Measurements from ENCODE around the gene TKTL1.
"Not testable (repeated sequence)": the region's sequence is repeated elsewhere in the genome, so short reads cannot be mapped to it uniquely, and the experiment has no call there.

Gene TKTL1

GRCh38 chrX:154343620-154344019, 48.0 kb downstream of the TKTL1 start:
- DNase-seq (ENCODE audit: low spot score) = not testable (repeated sequence)

DNA sequence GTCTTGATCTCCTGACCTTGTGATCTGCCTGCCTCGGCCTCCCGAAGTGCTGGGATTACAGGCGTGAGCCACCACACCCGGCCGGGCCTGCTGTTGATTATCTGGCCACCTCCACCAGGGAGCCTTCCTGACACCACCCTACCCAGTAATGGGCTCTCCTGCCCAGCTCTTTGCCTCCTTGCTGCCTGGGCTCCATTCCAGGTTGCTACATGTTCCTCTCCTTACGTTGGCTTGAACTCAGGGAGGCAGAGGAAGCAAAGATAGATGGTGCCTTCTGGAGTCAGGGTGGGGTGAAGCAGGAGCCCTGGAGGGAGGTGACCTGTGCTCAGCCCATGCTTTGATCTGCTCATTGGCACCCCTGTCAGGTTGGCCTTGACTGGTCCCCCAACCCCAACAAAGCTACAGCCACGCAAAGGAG, 52.5 kb downstream of the TKTL1 start:
- DNase-seq (ENCODE audit: low spot score) = no peak

DNA sequence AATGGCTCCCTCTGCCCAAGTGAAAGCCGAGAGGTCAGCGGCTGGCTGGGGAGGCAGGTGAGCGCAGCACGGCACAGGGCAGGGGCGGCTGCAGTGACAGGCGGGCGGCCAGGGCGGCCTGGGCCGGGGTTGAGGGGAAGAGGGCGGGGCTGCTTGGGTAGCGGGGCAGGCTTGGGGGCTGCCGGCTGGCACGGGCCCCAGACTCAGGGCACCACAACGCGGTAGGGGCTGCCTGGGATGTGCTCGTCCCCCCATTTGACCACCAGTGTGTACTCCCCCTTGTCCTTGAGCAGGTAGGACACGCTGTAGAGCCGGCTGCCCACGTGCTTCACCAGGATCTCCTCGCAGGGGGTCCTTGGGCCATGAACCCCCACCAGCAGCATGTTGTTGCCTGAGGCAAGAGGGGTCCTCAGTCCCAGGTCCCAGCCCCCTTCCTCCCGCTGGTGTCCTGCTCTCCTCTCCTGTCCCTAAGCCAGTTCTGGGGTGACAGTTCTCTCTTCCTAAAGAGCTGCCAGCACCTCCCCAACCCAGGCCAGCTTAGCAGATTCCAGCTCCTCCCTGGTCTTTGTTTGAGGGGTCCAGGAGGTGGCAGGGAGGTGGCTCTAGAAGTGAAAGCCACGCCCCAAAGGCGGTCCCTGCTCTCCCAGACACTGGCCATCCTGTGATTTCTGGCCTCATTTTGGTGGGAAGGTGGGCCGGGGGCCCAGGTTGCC, 53.2 kb downstream of the TKTL1 start:
- no peak for DNase-seq (ENCODE audit: low spot score)

DNA sequence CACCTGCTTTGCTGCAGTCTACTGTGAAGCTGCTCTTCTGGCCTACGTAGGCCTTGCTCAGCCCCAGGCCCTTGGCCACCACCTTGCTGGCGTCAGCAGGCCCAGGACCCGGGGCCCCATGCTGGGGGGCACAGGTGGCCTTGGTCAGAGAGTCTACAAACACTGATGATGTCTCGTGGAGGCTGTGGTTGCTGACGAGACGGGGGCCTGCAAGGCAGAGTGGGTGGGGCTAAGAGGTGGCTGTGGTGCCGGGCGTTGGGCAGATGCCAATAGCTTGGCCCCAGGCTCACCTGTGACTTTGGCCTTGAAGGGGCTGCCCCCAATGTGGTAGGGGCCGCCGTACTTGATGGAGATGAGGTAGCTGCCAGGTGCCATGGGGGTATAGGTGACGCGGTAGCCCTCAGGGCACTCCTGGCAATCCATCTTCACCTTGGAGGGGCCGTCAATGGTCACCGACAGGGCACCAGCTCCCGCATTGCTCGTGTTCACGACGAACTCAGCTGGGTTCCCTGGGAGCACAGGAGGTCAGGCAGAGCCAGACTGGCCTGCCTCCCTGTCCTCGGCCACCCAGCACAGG, 53.9 kb downstream of the TKTL1 start:
- no peak for DNase-seq (ENCODE audit: low spot score)

DNA sequence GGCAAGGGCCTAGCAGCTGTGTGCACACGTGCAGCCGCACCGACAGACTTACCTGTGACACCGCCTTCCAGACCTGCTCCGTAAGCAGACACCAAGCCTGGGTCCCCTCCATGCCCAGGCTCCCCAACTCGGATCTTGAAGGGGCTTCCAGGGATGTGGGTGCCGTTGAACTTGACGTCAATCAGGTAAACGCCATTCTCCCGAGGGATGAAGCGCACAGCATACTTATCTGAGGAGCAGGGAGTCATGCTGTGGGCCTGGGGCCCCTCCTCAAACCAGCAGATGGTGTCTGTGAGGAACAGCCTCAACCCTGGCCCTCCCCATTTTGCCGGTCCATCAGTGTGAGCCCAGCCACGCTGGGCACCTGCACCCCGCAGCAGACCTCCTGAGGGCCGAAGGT, 54.4 kb downstream of the TKTL1 start:
- DNase-seq (ENCODE audit: low spot score) = no peak

DNA sequence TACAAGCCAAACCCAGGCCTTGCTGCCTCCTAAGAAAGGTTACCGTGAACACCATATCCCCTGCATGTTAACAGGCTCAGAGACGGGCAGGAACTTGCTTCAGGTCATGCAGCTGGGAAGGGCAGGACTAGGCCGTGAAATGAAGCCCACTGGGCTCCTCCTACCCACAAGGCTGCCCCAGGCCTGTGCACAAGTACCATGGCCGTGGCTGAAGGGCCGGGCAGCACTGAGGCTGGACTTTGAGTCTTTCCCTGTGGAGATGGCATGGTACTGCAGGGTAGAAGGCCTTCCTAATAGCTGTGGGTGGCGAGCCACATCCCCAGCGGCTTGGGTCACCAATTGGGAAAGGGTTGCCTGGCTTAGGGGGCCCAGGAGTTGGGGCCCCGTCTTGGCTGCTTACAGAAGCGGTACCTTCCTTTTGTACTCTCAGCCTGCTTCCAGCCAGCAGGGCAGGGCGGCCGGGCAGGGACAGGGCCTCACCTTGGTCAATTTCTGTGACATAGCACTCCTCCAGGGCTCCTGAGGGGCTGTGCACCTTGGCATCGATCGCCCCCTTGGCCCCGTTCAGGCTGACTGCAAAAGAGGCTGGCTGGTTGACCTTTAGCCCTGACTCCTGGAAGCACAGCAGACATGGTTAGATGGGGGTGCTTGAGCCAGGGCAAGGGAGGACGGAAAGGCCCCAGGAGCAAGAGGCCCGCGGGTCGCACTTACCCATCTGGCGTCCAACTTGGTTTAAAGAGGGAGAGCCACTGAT, 55.0 kb downstream of the TKTL1 start:
- DNase-seq (ENCODE audit: low spot score) = no peak

- no peak for DNase-seq (ENCODE audit: low spot score)
Measured at GRCh38 chrX:154351183-154352011, 55.8 kb downstream of the TKTL1 start.

DNA sequence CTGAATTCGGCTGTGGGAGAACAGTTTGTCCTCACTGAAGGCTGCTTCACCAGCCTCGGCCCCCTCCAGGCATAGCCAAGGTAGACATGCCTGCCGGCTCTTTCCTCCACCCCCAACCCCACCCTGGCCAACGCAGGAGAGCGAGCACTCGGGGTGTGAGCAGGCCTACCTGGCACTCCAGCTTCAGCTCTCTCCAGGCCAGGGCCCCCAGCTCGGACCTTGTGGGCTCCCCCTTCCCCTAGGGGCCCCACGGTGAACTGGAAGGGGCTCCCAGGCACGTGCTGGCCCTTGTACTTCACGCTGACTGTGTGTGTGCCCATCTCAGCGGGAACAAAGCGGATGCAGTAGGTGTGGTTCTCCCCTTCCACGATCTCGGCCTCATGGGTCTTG, 56.4 kb downstream of the TKTL1 start:
- DNase-seq (ENCODE audit: low spot score) = no peak

DNA sequence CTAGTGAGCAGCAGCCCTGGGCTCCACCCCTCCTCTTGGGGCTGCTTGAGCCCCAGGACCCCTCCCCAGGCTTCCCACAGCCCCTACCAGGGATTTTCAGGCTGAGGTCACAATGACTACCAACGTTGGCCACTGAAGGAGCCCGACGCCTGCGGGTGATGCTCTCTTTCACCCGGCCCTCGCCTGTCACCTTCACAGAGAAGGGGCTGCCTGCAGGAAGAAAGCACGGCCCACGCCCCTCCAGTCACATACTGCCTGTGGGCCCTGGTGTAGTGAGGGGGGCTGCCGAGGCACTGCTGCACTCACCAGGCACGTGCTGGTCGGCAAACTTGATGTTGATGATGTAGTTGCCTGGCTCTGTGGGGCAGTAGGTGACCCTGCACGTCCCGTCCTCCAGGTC, 56.9 kb downstream of the TKTL1 start:
- DNase-seq (ENCODE audit: low spot score) = no peak

DNA sequence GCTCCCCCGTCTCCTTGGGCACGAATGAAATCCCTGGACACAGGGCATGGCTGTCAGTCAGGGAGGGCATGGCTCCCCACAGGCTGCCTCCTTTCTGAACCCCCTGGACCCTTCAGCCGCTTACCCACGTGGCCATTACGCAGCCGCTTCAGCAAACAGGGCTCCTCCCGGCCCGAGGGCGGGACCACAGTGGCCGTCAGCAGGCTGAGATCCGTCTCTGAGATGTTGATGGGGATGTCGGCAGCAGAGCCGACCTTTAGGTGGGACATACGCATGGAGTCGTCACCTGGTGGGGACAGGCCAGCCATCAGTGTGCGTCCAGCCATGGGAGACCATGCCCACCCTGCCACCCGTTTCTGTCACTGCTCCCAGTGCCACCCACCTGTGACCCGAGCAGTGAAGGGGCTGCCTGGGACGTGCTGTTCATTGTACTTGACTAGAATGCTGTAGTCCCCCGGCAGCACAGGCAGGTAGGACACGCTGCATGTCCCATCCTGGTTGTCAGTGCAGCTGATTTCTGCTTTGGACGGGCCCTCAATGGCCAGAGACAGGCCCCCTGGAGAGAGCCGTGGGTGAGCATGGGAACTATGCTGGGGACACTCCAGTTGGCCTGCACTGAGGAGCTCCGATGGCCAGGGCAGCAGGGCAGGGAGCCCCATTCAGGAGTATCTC, 57.7 kb downstream of the TKTL1 start:
- DNase-seq (ENCODE audit: low spot score) = no peak

- no peak for DNase-seq (ENCODE audit: low spot score)
Measured at GRCh38 chrX:154354013-154354412, 58.4 kb downstream of the TKTL1 start.

- DNase-seq (ENCODE audit: low spot score) = no peak
Measured at GRCh38 chrX:154354516-154354915, 58.9 kb downstream of the TKTL1 start.

DNA sequence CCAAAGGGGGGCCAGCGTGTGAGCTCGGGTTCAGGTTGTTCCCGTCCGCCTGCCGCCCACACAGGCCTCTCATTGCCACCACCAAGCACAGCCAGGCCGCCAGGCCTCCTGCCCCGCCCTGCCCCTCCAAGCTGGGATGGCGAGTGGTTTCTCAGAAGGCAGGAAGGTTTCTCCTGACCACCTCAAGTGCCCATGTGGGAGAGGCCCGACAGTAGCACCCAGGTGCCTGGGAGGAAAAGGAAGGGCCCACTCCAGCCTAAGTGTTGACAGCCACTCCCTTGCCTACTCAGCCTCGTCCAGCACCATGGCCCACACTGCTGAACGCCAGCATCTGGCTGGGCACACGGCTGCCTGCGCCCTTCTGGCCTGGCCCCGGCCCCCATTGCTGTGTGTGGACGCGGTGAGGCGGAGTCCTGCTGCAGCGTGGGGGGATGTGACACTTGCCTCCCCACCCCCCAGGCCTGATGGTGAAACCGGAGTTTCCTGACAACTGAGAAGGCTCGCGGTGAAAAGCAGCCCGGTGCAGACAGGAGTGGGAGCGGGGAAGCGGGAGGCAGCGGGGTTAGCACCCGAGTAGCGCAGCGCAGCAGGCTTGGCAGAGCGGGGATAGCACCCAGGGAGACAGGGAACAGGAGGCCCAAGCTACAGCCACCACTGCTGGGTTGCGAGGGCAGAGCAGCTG, 59.6 kb downstream of the TKTL1 start:
- DNase-seq (ENCODE audit: low spot score) = no peak

DNA sequence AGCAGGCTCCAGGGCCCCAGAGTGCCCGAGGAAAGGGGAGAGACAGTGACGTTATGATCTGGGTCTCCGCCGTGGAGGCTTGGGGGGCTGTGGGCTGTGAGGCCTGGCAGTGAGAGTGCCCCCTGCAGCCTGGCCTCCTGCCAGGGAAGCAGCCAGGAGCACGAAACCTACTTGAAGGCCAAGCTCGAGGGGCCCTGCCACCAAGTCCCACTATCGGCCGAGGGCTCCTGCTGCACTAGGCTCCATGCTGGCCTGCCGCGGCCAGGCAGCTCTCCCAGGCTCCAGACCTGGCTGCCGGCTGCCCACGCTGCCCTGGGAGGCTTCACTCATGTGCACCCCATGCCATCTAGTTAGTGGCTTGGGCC, 60.2 kb downstream of the TKTL1 start:
- DNase-seq (ENCODE audit: low spot score) = no peak

- no peak for DNase-seq (ENCODE audit: low spot score)
Measured at GRCh38 chrX:154356596-154356995, 61.0 kb downstream of the TKTL1 start.

DNA sequence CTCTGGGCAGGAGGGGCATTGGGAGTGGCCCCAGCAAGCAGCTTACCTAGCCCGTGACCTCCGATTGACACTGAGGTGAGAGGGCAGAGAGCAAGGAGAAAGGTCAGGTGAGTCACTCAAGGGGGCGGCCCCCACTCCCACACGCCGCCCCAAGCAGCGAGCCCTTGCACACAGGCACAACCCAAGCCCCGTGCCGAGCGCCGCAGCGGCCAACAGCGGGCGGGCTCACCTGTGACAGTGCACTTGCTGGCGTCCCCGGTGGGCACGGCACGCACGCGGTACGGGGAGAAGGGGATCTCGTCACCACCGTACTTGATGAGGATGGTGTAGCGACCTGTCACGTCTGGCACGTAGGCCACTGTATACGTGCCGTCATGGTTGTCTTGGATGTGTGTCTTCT, 61.6 kb downstream of the TKTL1 start:
- DNase-seq (ENCODE audit: low spot score) = no peak

DNA sequence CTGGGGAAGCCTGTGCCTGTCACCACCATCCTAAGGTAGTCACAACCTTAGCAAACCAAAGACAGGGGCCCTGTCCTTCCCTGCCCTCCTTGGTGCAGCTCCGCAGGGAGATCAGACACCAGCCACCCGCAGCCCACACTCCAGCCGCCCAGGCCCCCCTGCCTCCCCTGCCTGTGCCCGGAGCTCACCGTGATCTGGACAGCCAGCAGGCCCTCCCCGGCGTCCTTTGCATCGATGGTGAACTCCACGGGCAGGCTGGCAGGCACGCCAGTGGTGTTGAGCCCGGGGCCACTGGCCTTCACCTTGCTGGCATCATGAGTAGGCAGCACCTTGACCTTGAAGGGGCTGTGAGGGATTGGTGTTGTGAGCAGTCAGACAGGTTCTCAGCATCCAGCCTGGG, 62.4 kb downstream of the TKTL1 start:
- DNase-seq (ENCODE audit: low spot score) = no peak

DNA sequence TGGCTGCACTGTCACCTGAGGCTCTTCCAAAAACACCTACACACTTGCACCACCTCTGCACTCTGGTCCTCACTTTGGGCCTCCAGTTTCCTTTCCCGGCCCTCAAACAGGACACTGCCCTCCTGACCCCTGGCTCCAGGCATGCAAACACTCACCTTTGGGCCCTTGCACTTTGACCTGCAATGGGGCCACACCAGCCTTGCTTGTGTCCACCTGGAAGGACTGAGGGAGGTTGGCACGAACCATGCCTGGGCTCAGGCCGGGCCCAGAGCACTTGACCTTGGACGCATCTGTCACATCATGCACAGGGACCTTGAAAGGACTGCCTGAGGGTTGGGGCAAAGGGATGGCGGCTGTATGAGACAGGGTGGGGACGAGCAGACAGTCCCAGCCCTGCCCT, 63.2 kb downstream of the TKTL1 start:
- no peak for DNase-seq (ENCODE audit: low spot score)

GRCh38 chrX:154359362-154360154, 64.0 kb downstream of the TKTL1 start:
- no peak for DNase-seq (ENCODE audit: low spot score)

DNA sequence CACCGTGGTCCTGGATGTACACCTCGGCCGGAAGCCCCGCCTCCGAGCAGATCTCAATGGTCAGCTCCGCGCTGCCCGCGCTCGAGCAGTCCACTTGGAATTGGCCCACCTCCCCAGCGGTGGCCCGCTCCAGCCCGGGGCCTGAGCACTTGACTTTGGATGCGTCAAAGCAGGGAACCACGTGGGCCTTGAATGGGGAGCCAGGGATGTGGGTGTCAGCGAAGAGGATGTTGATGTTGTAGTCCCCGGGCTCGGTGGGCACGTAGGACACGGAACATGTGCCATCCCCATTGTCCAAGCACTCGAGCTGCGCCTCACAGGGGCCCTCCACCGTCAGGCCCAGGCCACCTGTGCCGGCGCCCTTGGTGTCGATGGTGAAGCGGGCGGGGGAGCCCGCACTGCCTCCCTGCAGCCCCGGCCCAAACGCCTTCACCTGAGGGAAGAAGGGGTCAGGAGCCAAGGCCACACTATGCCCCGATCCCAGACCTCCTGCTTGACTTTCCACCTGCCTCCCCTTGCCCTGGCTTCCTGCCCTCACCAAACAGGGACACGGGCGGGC, 64.6 kb downstream of the TKTL1 start:
- no peak for DNase-seq (ENCODE audit: low spot score)

All from AG08395 (cell line).